Measurements from ENCODE around the gene STK26.

DNA sequence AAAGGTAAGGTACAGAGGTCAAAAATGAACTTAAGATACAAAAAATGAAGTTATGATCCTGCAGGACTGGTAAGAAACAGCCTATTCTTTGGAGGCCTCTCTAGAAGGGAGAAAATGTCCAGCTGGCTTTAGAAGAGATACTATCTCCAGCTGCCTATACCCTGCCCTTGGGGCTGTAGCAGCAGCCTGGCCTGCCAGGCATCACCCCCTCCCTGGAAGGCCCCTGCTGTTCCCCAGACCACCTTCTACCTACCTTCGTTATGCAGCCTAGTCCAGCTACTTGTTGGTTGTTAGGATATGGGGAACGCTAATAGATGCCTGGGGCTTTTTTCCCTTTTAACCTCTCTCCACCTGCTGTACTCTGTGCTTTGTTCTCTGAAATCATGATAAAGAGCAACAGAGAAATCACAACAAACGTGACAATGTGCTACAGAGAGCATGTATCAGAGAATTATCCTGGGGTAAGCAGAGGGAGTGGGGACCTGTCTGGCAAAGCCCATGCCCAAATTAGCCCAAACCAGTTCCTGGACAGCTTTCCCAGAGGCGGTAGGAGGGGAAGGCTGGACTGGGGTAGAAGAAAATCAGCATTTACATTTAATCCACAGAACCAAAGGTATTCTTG, 70.2 kb downstream of the STK26 start:
- TF ChIP-seq POLR2AphosphoS5 (IDR thresholded peaks at IDR 0.05) = no peak
- TF ChIP-seq CTCF (IDR thresholded peaks at IDR 0.05) = no peak
